PC-3 (cell line): ENCODE measurements around the gene ILKAP. TPM values are rescaled to one million over a fixed set of nuclear protein-coding genes. Genes with fewer than 3 reads are reported as not detected.

ENCODE experiments used
- ATAC-seq: fragments of 200-7000 bp; cut with Tn5 transposase; 2 replicates; pipeline ENCODE4 v1.9.1; 2020; ENCODE audit warnings: mild to moderate bottlenecking, moderate library complexity
- BruUV-seq: library from RNA; stranded (reverse); fragments of 400-500 nt; replicated peaks from 2 replicates; lab custom pipeline; 2021; lab: Mats Ljungman, UMichigan
- CTCF ChIA-PET: fragments of 300-600 bp; sonication (Branson Sonifier 250); formaldehyde crosslinking; loops from one replicate; lab custom pipeline; 2022; ENCODE audit warnings: antibody characterized with exemption; lab: Charles Lee
- POLR2A ChIA-PET: fragments of 300-600 bp; sonication (Branson Sonifier 250); formaldehyde crosslinking; loops from one replicate; lab custom pipeline; 2022; ENCODE audit warnings: antibody characterized with exemption; ENCODE audit not compliant: unreplicated experiment; lab: Charles Lee
- DNase-seq: peaks from one replicate; pipeline ENCODE4 v3.0.0-alpha.2; 2015
- H2AFZ ChIP-seq: fragments of 300-600 bp; sonication (generic); 2 replicates; pipeline ENCODE4 v1.6.0; 2016; ENCODE audit warnings: antibody characterized with exemption, low read length
- H3F3A ChIP-seq: fragments of 300-600 bp; sonication (generic); one replicate; pipeline ENCODE4 v1.6.0; 2017; ENCODE audit warnings: antibody characterized with exemption, low read length, control low read depth, mild to moderate bottlenecking; ENCODE audit not compliant: unreplicated experiment
- H3K27ac ChIP-seq: fragments of 300-600 bp; sonication (generic); 2 replicates; pipeline ENCODE4 v1.5.1; 2016; ENCODE audit warnings: mild to moderate bottlenecking, low read length
- H3K27me3 ChIP-seq: fragments of 300-600 bp; sonication (generic); 2 replicates; pipeline ENCODE4 v1.6.1; 2016; ENCODE audit warnings: low read length, mixed read lengths
- H3K36me3 ChIP-seq: fragments of 300-600 bp; sonication (generic); 2 replicates; pipeline ENCODE4 v1.6.1; 2016; ENCODE audit warnings: low read depth, mixed run types, low read length, mixed read lengths
- H3K4me1 ChIP-seq: fragments of 300-600 bp; sonication (generic); 2 replicates; pipeline ENCODE4 v1.5.1; 2016; ENCODE audit warnings: low read length; ENCODE audit not compliant: insufficient read depth
- H3K4me2 ChIP-seq: fragments of 300-600 bp; sonication (generic); 2 replicates; pipeline ENCODE4 v1.6.0; 2016; ENCODE audit warnings: low read length
- H3K4me3 ChIP-seq: fragments of 300-600 bp; sonication (generic); 2 replicates; pipeline ENCODE4 v1.5.1; 2016; ENCODE audit warnings: mild to moderate bottlenecking, low read length, mixed read lengths
- H3K79me2 ChIP-seq: fragments of 300-600 bp; sonication (generic); 2 replicates; pipeline ENCODE4 v1.6.1; 2017; ENCODE audit warnings: low read length, mixed read lengths
- H3K9ac ChIP-seq: fragments of 300-600 bp; sonication (generic); 2 replicates; pipeline ENCODE4 v1.6.0; 2016; ENCODE audit warnings: mild to moderate bottlenecking, low read length
- H3K9me2 ChIP-seq: fragments of 300-600 bp; sonication (generic); replicated peaks from 2 replicates; pipeline ENCODE4 v1.6.1; 2016; ENCODE audit warnings: mixed run types, low read length, mixed read lengths
- H3K9me3 ChIP-seq: fragments of 300-600 bp; sonication (generic); 2 replicates; pipeline ENCODE4 v1.6.1; 2016; ENCODE audit warnings: low read length, mixed read lengths
- H4K20me1 ChIP-seq: fragments of 300-600 bp; sonication (generic); 2 replicates; pipeline ENCODE4 v1.6.1; 2016; ENCODE audit warnings: low read length, mixed read lengths
- CTCF ChIP-seq: fragments of 300-600 bp; sonication (generic); conservative IDR thresholded peaks from 2 replicates; pipeline ENCODE4 v1.5.1; 2017; ENCODE audit warnings: antibody characterized with exemption, low read depth, mild to moderate bottlenecking, low read length
- EZH2 ChIP-seq: fragments of 300-600 bp; sonication (generic); IDR thresholded peaks from one replicate; pipeline ENCODE4 v1.6.1; 2017; ENCODE audit warnings: antibody characterized with exemption, mild to moderate bottlenecking, low read length; ENCODE audit not compliant: unreplicated experiment
- EZH2phosphoT487 ChIP-seq: fragments of 300-600 bp; sonication (generic); IDR thresholded peaks from 2 replicates; pipeline ENCODE4 v1.6.1; 2018; ENCODE audit warnings: mild to moderate bottlenecking, antibody characterized with exemption, low read length, borderline replicate concordance
- intact Hi-C: fragments of 100-400 bp; cut with micrococcal nuclease; formaldehyde crosslinking; loops from 2 replicates; pipeline ENCODE4 v1.9.0; 2023
- total RNA-seq: library from RNA; depleted of rRNA; stranded (reverse); fragments of >200 nt; gene quantifications from 2 replicates; pipeline ENCODE4 v1.2.3, GENCODE V29; 2014

Gene ILKAP
- total RNA-seq, 1 experiment from 2014 or later = 30.7 TPM

GRCh38 chr2:238235331-238235732 lies 31.8 kb upstream of the ILKAP start:
- H2AFZ ChIP-seq = no peak overlapping the region
- no peaks in the 10 kb centered on the region for H3K27me3 ChIP-seq

GRCh38 chr2:238233625-238234024 lies 30.1 kb upstream of the ILKAP start:
- ChIA-PET CTCF (no interaction called here), POLR2A (no interaction called here)
- no peak overlapping the region for H3K9ac ChIP-seq
- H2AFZ ChIP-seq = no peak overlapping the region
- intact Hi-C loops = no loop called here
- no peaks in the 10 kb centered on the region for H3K27me3 ChIP-seq
- H3K79me2 ChIP-seq = no peaks in the 10 kb centered on the region
- H3K4me3 ChIP-seq = no peak overlapping the region
- H4K20me1 ChIP-seq = no peaks in the 10 kb centered on the region
- H3K4me1 ChIP-seq = no peaks in the 10 kb centered on the region
- H3F3A ChIP-seq = no peaks in the 10 kb centered on the region
- H3K9me3 ChIP-seq = no peaks in the 10 kb centered on the region
- H3K36me3 ChIP-seq = no peaks in the 10 kb centered on the region
- no peak overlapping the region for H3K27ac ChIP-seq
- BruUV-seq = no TSS peak
- TF ChIP-seq EZH2phosphoT487 = no peak
- no peak for TF ChIP-seq CTCF
- TF ChIP-seq EZH2 = no peak
- DNase-seq = no peak
- H3K9me2 ChIP-seq = no peaks in the 10 kb centered on the region
- H3K4me2 ChIP-seq = no peak overlapping the region
- no peak for ATAC-seq

More at GRCh38 chr2:238235331-238235732, 31.8 kb upstream of the ILKAP start:
- intact Hi-C loops = no loop called here
- Histone ChIP-seq H3K36me3 (no peaks in the 10 kb centered on the region), H3K79me2 (no peaks in the 10 kb centered on the region), H3K27ac (no peak overlapping the region), H3K9me2 (no peaks in the 10 kb centered on the region), H3K4me1 (peaks cover 2% of the 10 kb centered on the region; the same call in 1 of the 2 replicates), H3F3A (no peaks in the 10 kb centered on the region), H4K20me1 (no peaks in the 10 kb centered on the region), H3K9me3 (no peaks in the 10 kb centered on the region), H3K9ac (no peak overlapping the region), H3K4me2 (no peak overlapping the region), H3K4me3 (no peak overlapping the region)
- ATAC-seq (no peak), DNase-seq (no peak)
- ChIA-PET CTCF (no interaction called here), POLR2A (no interaction called here)
- TF ChIP-seq CTCF (no peak), EZH2 (no peak), EZH2phosphoT487 (no peak)
- no TSS peak for BruUV-seq

GRCh38 chr2:238231809-238232208 lies 28.3 kb upstream of the ILKAP start:
- H3K4me3 ChIP-seq = no peak overlapping the region
- no peak overlapping the region for H2AFZ ChIP-seq
- no peaks in the 10 kb centered on the region for H3K27me3 ChIP-seq
- no peaks in the 10 kb centered on the region for H3K9me3 ChIP-seq
- H3F3A ChIP-seq = no peaks in the 10 kb centered on the region
- ChIA-PET POLR2A (no interaction called here), CTCF (no interaction called here)
- no peaks in the 10 kb centered on the region for H4K20me1 ChIP-seq
- no peaks in the 10 kb centered on the region for H3K79me2 ChIP-seq
- H3K4me2 ChIP-seq = no peak overlapping the region
- no peak for DNase-seq
- intact Hi-C loops = no loop called here
- BruUV-seq = no TSS peak
- TF ChIP-seq CTCF (no peak), EZH2phosphoT487 (no peak), EZH2 (no peak)
- H3K27ac ChIP-seq = no peak overlapping the region
- H3K9ac ChIP-seq = no peak overlapping the region
- H3K9me2 ChIP-seq = no peaks in the 10 kb centered on the region
- no peak for ATAC-seq
- H3K4me1 ChIP-seq = no peaks in the 10 kb centered on the region
- H3K36me3 ChIP-seq = no peaks in the 10 kb centered on the region
